ENCODE data around the gene SLC9A6.
"Not testable (repeated sequence)": the region's sequence is repeated elsewhere in the genome, so short reads cannot be mapped to it uniquely, and the experiment has no call there.

The SLC9A6 gene

GRCh38 chrX:136055651-136056221 lies 70.5 kb downstream of the SLC9A6 start:
- in situ Hi-C loops (cut with HindIII; ENCODE audit: low pct_unique_long_range_greater_than_20kb, low sequenced_read_pairs): no loop called here
- TF ChIP-seq JUND (IDR thresholded peaks at IDR 0.05; ENCODE audit: low read depth): no peak
- DNase-seq (ENCODE audit: low read depth in 1 of 2, low spot score in 1 of 2): no peak

DNA sequence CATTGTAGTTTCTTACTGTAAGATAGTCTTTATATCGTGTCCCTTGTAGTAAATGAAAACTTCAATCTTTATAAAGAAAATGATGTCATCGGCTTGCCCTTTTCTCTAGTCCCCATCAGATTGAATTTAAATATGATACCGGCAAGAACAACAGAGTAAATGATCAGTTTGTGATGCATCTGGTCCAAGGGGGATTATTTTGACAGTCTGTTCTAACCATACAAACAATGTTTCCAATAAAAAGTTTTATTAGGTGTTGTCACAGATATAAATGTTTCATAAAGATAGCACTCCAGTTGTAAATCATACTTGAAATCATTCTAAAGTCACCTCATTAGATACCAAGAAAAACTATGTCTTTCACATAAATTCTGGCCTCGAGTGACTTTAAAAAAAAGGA lies 72.3 kb downstream of the SLC9A6 start:
- in situ Hi-C loops (cut with HindIII; ENCODE audit: low pct_unique_long_range_greater_than_20kb, low sequenced_read_pairs): no loop called here
- DNase-seq (ENCODE audit: low read depth in 1 of 2, low spot score in 1 of 2): no peak

DNA sequence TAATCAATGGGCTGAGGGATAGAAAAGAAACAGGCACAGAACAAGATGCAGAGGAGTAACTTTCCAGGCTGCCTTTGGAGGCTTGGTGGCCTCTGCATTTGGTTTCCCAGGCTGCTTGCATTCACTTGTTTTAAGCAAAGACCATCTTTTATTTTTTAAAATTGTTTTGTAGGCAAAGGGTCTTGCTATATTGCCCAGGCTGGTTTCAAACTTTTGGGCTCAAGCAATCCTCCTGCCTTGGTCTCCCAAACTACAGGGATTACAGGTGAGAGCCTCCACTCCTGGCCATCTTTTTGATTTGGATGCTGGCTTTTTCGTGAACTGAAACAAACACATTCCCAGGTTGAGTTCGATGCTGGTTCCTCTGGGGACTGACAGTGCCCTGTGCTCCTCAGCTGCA lies 74.1 kb downstream of the SLC9A6 start:
- in situ Hi-C loops (cut with HindIII; ENCODE audit: low pct_unique_long_range_greater_than_20kb, low sequenced_read_pairs): no loop called here
- TF ChIP-seq JUND (IDR thresholded peaks at IDR 0.05; ENCODE audit: low read depth): no peak
- no peak for DNase-seq (ENCODE audit: low read depth in 1 of 2, low spot score in 1 of 2)

More for the DNA sequence above, 72.3 kb downstream of the SLC9A6 start:
- no peak for TF ChIP-seq JUND (IDR thresholded peaks at IDR 0.05; ENCODE audit: low read depth)

DNA sequence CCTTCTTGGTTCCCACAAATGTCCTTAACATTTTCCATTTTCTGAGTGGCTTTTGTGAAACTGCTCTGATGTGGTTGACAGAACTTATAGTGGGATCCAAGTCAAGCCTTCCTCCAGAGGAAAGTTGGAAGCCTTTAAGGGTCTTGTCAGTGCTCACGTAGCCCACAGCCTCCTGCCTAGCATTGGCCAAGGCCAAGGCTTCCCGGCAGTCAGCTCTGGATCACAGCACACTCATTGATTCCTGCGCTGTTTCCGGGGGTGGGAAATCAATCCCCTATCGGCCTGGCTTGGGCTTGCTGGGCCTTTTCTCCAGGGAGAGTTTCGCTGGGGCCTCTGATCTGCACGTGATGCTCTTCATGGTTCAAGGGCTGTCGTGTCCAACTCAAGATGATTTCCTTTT lies 76.1 kb downstream of the SLC9A6 start:
- in situ Hi-C loops (cut with HindIII; ENCODE audit: low pct_unique_long_range_greater_than_20kb, low sequenced_read_pairs): no loop called here
- TF ChIP-seq JUND (IDR thresholded peaks at IDR 0.05; ENCODE audit: low read depth): no peak
- DNase-seq (ENCODE audit: low read depth in 1 of 2, low spot score in 1 of 2): no peak

DNA sequence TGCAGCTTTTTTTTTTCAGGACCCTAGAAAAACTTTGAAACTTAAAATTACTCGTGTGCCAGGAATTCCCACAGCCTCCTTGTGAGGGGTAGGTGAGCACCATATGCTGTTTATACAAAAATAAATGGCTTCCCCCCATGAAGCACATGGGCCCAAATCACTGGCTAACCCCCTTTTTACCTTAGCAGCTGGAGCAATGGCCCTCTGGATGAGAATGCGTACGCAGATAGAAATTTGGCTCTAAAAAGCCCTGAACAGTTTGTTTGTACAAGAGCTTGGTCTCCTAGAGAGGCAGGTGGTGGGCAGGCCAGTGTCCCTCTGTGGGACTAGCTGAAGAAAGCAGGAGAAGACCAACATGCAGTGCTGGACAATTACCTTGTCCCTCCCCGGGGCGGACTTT lies 76.5 kb downstream of the SLC9A6 start:
- no peak for TF ChIP-seq JUND (IDR thresholded peaks at IDR 0.05; ENCODE audit: low read depth)
- DNase-seq (ENCODE audit: low read depth in 1 of 2, low spot score in 1 of 2): no peak
- in situ Hi-C loops (cut with HindIII; ENCODE audit: low pct_unique_long_range_greater_than_20kb, low sequenced_read_pairs): no loop called here

- no peak for TF ChIP-seq JUND (IDR thresholded peaks at IDR 0.05; ENCODE audit: low read depth)
- no peak for DNase-seq (ENCODE audit: low read depth in 1 of 2, low spot score in 1 of 2)
- in situ Hi-C loops (cut with HindIII; ENCODE audit: low pct_unique_long_range_greater_than_20kb, low sequenced_read_pairs): no loop called here
These were observed 78.3 kb downstream of the SLC9A6 start for GRCh38 chrX:136063340-136064079.

DNA sequence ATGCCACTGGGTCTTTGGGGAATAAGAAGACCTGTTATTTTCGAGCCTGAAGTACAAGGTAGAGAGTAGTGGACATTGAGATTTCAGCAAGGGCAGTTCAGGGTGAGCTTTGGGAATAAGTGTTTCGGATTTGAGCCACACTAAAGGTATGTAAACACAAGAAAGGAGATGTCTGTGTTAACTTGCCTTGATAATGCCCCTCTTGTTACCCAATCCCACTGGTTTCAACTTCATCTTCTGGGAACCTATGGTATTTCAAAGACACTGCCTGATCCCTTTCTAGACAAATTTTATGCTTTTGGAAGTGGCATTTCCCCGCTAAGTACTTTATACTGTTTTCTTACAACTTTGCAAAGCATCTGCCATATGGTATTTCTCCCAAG lies 79.4 kb downstream of the SLC9A6 start:
- in situ Hi-C loops (cut with HindIII; ENCODE audit: low pct_unique_long_range_greater_than_20kb, low sequenced_read_pairs): no loop called here
- DNase-seq (ENCODE audit: low read depth in 1 of 2, low spot score in 1 of 2): no peak
- TF ChIP-seq JUND (IDR thresholded peaks at IDR 0.05; ENCODE audit: low read depth): no peak

DNA sequence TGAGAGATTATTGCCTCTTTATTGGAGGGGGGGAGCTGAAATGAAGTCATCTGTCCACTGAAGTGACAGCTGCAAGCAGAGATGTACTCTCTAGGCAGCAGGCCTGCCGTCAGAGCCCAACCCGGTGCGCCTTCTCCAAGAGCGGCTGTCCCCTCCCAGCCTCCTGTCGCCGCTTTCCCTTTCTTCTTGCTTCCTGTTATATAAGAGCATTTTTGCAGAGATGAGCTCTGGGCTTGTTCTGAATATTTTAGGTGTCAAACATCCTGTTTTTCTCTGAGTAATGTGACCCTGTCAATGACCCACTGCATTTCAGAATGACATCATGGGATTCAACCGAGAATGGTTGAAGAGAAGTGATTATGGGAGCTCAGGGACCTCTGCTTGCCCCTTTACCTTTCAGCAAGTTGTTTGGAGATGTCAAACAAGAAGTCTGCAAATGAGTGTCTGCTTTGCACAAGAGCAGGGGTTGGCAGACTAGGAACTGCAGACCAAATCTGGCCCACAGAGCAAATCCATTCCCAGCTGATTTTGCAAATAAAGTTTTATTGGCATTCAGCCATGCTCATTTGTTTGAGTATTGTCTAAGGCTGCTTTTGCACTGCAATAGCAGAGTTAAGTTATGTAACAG lies 79.9 kb downstream of the SLC9A6 start:
- no peak for DNase-seq (ENCODE audit: low read depth in 1 of 2, low spot score in 1 of 2)
- in situ Hi-C loops (cut with HindIII; ENCODE audit: low pct_unique_long_range_greater_than_20kb, low sequenced_read_pairs): no loop called here

GRCh38 chrX:136067097-136067496 lies 81.9 kb downstream of the SLC9A6 start:
- in situ Hi-C loops (cut with HindIII; ENCODE audit: low pct_unique_long_range_greater_than_20kb, low sequenced_read_pairs): no loop called here
- no peak for DNase-seq (ENCODE audit: low read depth in 1 of 2, low spot score in 1 of 2)
- TF ChIP-seq JUND (IDR thresholded peaks at IDR 0.05; ENCODE audit: low read depth): no peak

More for the DNA sequence above, 79.9 kb downstream of the SLC9A6 start:
- no peak for TF ChIP-seq JUND (IDR thresholded peaks at IDR 0.05; ENCODE audit: low read depth)

- no peak for TF ChIP-seq JUND (IDR thresholded peaks at IDR 0.05; ENCODE audit: low read depth)
- in situ Hi-C loops (cut with HindIII; ENCODE audit: low pct_unique_long_range_greater_than_20kb, low sequenced_read_pairs): no loop called here
- DNase-seq (ENCODE audit: low read depth in 1 of 2, low spot score in 1 of 2): no peak
These were observed 82.7 kb downstream of the SLC9A6 start for GRCh38 chrX:136067966-136068365.

DNA sequence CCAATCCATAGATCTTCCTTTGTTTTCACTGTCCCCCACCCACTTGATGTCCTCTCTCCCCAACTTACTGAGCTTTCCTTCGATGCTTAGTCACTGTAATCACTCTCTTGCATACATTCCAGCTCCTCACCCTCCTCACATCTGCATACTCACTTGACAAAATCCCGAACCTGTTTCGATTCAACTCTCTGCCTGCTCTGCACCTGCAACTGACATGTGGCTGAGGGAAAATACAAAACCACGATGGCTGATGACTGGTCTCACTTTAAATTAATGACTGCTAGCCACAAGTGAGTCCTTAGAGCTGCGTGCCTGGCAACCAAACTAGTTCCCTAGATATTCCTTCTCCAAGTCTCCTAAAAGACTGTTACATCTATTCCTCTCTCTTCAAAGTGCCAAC lies 91.7 kb downstream of the SLC9A6 start:
- DNase-seq (ENCODE audit: low read depth in 1 of 2, low spot score in 1 of 2): no peak
- in situ Hi-C loops (cut with HindIII; ENCODE audit: low pct_unique_long_range_greater_than_20kb, low sequenced_read_pairs): no loop called here

DNA sequence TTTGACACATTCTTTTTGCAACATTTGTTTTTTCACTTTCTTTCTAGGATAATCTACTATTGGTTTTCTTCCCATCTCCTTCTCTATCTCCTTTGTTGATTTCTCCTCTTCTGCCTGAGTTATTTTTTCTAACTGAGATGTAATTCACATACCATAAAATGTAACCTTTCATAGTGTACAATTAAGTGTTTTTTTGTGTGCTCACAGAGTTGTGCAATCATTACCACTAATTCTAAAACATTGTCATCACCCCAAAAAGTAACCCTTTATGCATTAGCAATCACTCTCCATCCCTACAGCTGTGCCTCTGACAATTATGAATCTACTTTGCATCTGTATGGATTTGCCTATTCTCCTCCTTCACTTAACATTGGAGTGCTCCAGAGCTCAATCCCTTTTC lies 95.5 kb downstream of the SLC9A6 start:
- in situ Hi-C loops (cut with HindIII; ENCODE audit: low pct_unique_long_range_greater_than_20kb, low sequenced_read_pairs): no loop called here
- DNase-seq (ENCODE audit: low read depth in 1 of 2, low spot score in 1 of 2): no peak
- TF ChIP-seq JUND (IDR thresholded peaks at IDR 0.05; ENCODE audit: low read depth): no peak

More for the DNA sequence above, 91.7 kb downstream of the SLC9A6 start:
- TF ChIP-seq JUND (IDR thresholded peaks at IDR 0.05; ENCODE audit: low read depth): no peak

DNA sequence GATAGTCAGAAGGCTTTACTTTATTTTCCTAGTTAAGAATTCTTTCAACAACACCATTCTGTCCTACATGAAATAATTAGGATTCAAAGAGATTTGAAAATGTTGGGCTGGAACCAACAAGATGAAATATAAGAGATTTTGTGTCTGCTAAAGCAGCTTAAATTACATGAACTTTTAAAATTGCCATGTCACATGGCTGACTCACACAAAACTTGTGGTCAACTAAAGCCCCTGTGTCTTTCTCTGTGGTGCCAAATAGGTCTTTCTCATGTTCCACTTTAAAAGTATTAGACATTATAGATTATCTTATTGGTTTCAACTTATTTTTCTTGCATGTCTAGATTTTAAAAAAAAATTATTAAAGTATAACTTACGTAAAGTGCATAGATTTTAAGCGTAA lies 101.3 kb downstream of the SLC9A6 start:
- in situ Hi-C loops (cut with HindIII; ENCODE audit: low pct_unique_long_range_greater_than_20kb, low sequenced_read_pairs): no loop called here
- no peak for DNase-seq (ENCODE audit: low read depth in 1 of 2, low spot score in 1 of 2)

DNA sequence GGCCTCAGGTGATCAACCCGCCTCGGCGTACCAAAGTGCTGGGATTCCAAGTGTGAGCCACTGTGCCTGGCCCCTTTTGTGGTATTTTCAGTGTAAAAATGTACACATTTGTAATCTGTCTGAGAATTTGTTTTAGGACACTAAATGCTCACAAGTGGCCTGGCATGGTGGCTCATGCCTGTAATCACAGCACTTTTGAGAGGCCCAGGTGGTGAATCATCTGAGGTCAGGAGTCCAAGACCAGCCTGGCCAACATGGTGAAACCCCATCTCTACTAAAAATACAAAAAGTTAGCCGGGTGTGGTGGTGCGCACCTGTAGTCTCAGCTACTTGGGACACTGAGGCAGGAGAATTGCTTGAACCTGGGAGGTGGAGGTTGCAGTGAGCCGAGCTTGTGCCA lies 106.7 kb downstream of the SLC9A6 start:
- DNase-seq (ENCODE audit: low read depth in 1 of 2, low spot score in 1 of 2); in situ Hi-C loops (cut with HindIII; ENCODE audit: low pct_unique_long_range_greater_than_20kb, low sequenced_read_pairs): not testable (repeated sequence)

More for the DNA sequence above, 101.3 kb downstream of the SLC9A6 start:
- TF ChIP-seq JUND (IDR thresholded peaks at IDR 0.05; ENCODE audit: low read depth): no peak
